Caki2 (cell line): ENCODE data around the gene NKIRAS1. TPM values are rescaled to one million over a fixed set of nuclear protein-coding genes. Genes with fewer than 3 reads are reported as not detected.
A peak's percentile ranks its signal among the peaks of the same experiment; 100 is the strongest.
"Not testable (repeated sequence)": the region's sequence is repeated elsewhere in the genome, so short reads cannot be mapped to it uniquely, and the experiment has no call there.

Source experiments
- DNase-seq: peaks from one replicate; pipeline ENCODE4 v3.0.0-alpha.2; 2015; ENCODE audit warnings: low read depth
- in situ Hi-C: cut with HindIII; loops from 2 replicates; pipeline ENCODE4 v1.10.0; 2016; ENCODE audit warnings: low sequenced_read_pairs, low pct_unique_long_range_greater_than_20kb, mixed read lengths
- total RNA-seq: library from RNA; depleted of rRNA; stranded (reverse); fragments of >200 nt; shearing (Covaris generic); gene quantifications from 2 replicates; pipeline ENCODE4 v1.2.3, GENCODE V29; 2014; ENCODE audit warnings: low replicate concordance

The NKIRAS1 gene
- total RNA-seq, 1 experiment from 2014 or later, result 14.3 TPM

DNA sequence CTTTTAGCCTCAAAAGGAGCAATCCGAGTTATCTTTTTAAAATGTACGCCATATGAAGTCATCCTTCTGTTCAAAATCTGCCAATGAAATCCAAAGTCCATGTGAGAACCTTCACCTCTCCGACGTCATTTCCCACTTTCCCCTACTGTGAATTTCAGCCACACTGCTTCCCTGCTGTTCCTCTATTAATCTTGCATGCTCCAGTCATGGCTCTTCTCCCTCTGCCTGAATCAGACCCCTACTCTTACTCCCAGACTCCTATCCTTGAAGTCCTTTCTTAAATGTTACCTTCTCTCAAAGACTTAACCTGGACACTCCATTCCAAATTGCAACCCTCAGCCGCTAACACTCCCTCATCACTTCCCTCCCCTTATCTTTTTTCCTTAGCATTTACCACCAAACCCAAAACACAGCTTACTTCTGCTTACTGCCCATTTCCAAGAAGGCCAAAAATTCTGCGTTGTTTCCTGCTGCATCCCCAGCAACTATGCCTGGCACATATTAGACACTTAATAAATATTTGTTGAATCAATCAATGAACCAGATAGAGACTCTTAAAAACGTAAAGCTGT lies 1.2 kb downstream of the NKIRAS1 start:
- DNase-seq, result no peak
- in situ Hi-C loops, result no loop called here

DNA sequence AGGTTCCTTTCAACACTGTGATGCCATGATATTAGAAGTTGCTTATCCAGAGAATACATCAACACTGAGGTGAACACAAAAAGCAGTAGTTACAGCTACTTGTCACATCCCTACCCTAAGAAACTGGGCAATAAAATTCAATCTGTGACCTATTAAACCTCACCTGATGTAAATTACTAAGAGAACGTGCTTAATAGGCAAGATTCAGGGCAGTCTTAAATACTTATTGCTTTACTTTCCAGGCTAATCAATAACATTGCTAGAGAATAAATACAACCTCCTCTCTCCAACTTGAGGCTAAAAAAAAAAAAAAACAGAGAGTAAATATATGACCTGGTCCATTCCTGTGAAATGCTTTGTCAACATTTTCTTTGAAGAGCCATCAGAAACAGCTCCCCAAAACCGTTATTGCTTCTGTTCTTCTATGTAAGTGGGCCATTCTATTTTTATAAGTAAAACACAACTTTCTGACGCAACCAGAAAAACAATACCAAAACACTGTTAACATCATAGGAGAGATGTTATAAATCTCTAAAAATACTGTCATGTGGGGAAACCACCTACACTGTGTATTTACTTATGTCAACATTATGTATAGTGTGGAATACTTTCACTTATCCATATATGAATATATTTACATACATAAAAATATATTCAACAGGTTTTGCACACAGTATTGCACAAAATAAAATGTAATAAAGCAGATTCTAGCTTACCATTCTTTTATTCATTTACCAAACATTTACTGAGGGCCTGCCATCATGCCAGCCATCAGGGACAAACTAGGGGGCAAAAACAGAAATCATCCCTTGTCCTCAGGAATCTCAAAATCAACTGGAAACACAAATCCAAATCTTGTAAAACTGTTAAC lies 2.7 kb downstream of the NKIRAS1 start:
- no peak for DNase-seq
- in situ Hi-C loops, result no loop called here

DNA sequence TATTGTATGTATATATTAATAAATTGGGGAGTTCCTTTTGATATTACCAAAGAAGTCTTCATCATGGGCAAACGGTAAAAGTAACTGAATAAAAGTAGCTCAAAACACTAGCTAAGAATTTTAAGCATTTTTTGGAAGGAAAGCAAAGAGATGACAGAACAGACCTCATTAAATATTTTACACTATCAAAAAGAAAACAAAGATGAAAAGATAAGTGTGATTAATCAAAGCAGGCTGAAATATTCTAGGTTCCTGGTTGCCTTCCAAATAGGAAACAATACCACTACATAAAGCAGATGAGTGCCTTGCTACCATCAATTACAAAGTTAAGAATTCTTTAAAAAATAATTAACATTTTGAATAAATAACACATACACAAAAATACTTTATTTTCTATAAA lies 3.6 kb downstream of the NKIRAS1 start:
- no peak for DNase-seq
- in situ Hi-C loops, result no loop called here

DNA sequence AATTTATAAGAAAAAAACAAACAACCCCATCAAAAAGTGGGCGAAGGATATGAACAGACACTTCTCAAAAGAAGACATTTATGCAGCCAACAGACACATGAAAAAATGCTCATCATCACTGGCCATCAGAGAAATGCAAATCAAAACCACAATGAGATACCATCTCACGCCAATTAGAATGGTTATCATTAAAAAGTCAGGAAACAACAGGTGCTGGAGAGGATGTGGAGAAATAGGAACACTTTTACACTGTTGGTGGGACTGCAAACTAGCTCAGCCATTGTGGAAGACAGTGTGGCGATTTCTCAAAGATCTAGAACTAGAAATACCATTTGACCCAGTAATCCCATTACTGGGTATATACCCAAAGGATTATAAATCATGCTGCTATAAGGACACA lies 4.5 kb downstream of the NKIRAS1 start:
- DNase-seq, in situ Hi-C loops: not testable (repeated sequence)

DNA sequence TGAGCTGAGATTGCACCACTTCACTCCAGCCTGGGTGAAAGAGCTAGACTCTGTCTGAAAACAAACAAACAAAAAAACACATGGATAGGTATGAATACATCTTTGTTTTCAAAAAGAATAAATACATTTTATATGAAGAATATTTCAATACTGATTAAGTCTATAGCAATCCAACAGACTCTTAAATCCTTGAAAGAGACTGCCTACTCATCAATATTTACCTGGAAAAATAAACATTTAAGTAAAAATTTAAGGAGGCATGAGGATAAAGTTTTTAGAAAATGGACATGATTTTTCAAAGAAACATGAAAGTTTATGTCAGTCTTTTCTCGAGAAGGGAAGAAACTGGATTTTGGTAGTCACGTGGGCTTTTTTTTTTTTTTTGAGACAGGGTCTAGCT lies 5.4 kb downstream of the NKIRAS1 start:
- DNase-seq, result no peak
- in situ Hi-C loops, result no loop called here

DNA sequence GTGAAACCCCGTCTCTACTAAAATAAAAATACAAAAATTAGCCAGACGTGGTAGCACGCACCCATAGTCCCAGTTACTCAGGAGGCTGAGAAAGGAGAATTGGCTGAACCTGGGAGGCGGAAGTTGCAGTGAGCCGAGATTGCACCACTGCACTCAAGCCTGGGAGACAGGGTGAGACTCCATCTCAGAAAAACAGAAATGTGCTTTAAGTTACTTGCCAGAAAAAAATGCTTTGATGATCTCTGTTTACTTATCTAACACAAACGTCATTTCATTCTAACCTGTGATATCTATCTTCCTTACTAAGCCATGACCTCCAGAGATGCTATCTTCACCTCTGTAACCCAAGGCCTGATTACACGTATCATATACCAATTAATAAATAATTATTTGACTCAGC lies 7.4 kb downstream of the NKIRAS1 start:
- no peak for DNase-seq
- in situ Hi-C loops, result no loop called here

DNA sequence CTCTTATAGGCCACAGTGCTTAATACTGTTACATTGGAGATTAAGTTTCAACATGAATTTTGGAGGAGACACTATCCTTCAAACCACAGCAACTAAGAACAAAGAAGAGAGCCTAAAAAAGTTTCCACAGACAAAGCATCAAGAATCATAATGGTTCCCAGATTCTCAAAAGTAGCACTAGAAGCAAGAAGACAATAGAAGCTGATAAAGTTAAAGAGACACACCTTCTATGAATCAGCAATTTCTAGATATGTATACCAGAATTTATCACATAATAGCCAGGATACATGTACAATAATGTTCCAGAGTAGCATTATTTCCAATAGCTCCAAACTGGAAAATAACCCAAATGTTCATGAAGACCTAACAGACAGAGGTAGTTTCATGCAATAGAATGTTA lies 12.2 kb downstream of the NKIRAS1 start:
- in situ Hi-C loops, result no loop called here
- DNase-seq, result no peak

DNA sequence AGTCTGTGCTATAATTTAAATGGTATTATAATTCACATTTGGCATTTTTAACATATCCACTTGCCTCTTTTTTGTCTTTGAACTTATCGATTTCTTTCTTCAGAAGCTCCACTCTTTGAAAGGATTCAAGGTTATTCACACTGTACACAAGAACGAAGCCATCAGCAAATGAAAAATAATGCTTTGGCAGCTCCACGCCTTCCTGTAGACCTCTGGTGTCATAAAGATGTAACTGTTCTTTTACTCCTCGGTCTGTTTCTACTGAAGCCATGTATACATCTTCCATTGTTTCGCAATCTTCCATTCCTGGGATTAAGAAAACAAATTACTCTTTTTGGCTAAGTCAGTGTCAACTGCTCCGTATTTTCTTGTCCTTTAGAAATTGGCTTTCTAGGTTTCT lies 16.0 kb downstream of the NKIRAS1 start:
- DNase-seq, result no peak
- in situ Hi-C loops, result no loop called here

DNA sequence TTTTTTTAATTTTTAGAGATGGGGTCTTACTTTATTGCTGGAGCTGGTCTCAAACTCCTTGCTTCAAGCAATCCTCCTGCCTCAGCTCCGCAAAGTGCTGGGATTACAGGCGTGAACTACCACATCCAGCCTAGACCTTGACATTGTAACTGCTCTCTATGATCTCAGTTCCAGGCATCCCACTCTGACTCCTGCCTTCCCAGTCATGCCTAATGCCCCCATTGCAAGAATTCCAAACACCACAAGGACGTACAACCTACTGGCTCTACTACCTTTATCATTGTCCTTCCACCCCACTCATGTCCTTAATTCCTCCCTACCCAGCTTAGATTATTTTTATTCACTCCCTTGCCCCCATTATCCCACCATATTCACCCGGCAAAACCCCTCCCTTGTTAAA lies 21.6 kb downstream of the NKIRAS1 start:
- in situ Hi-C loops, result no loop called here

DNA sequence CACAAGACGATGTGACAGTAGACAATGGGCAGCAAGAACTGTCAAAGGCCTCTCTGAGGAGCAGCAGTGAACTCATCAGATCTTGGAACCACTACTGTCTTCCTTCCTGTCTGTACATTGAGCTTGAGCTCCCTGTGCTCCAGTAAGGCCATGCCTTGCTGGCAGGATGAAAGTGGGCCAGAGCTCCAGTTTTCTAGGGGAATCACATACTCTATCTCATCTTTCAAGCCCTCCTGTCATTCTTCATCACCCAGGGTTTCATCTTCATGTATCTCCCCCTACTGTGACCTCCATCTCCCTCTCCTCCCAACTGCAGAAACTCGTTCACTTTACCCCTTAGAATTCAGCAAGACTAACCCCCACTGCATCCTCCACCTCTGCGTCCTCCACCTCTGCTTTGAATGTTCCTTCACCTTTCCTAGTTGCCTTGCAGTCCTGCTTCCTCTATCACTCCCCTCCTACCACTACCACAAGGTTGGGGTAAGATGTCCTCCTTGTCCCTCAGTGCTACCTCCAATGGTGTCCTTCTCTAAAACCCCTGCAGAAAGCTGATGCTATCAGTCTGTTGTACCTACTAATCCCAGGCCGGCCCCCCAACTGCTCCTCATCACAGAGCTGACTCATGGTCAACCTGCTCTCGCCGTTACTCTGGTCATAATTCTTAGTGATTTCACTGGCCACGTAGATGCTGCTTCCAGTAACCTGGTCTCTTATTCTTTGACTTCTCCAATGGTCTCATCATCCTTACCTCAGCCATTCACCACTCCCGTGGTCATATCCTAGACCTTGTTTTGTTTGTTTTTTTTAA lies 22.3 kb downstream of the NKIRAS1 start:
- no peak for DNase-seq
- in situ Hi-C loops, result no loop called here

More for the DNA sequence above, 21.6 kb downstream of the NKIRAS1 start:
- no peak for DNase-seq

DNA sequence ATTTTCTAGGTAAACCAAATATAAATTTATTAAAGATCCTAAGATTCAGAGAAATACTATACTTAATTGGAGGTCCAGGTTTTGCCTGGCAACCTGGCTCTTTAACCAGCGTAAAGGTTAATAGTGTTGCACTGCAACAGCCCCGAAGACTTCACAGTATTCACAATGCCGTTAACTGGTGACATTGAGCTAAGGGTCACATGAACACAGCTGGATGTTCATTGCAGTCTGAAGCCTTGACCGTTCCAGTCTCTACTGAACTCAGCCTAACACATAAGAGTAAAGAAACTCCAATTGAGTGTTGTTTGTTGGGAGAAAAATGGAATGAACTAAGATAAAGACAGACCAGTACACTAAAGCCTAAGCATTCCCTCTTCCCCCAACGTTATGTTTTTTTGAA lies 26.8 kb downstream of the NKIRAS1 start:
- in situ Hi-C loops, result no loop called here
- no peak for DNase-seq

DNA sequence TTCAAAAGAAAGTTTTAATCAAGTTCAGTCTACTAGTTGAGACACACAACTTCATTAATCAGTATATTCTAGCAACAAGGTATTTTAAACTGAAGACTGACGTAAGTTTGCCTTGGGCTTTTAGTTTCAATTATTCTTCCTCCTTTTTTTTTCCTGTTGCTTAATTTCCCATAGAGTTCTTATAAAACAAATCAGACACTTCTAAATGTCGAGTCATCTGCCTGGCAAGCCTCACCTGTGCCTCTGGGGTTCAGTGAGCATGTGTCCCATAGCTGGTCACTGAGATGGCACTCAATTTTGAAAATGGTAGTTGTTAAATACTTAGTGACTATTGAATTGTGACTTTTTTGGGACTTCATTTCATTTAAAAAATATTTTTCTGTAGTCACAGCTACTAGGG lies 27.4 kb downstream of the NKIRAS1 start:
- DNase-seq, result peak; percentile 56
- in situ Hi-C loops, result no loop called here

DNA sequence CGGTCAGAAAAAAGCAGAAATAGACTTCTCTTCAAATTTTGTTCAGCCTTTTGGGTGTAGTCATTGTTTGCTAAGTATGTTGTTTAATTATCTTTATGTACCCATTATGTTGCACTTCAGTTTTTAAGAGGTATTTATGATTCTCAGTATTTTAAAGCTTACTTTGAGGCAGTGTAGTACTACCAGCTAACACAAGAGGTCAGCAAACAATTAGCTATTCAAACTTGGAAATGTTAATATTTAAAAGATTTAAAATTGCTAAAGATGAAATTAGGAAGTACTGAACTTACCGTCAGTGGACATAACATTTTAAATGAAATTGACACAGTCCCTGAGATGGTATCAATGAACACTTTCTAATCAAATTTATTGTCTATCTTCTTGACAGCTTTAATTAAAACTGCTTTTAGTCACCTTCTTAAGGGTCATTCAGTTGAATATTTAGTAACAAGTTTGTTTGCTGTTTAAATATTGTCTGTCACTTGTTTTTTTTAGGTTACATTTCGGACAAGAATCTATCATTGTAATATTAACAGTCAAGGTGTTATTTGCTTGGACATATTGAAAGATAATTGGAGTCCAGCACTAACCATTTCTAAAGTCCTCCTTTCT lies 28.1 kb downstream of the NKIRAS1 start:
- peak; percentile 13 for DNase-seq
- in situ Hi-C loops, result no loop called here

DNA sequence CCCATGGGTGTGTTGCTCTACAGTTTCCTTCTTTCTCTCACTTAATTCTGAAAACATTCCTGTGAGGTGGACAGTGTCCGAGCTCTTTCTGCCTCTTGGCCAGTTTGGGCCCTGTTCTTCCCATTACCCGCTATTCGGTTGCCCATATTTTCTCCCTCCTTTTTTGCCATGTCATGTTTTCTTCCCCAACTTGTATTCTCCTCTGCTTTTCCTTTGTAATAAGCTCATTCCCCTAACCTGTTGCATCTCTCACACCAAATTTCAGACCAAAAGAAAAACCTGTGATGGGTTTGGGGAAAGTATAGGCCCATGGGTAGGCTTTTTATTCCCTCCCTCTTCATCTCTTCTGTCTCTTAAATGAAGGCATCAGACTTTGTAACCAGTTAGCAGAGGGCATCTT lies 30.5 kb downstream of the NKIRAS1 start:
- DNase-seq, result no peak
- in situ Hi-C loops, result no loop called here

DNA sequence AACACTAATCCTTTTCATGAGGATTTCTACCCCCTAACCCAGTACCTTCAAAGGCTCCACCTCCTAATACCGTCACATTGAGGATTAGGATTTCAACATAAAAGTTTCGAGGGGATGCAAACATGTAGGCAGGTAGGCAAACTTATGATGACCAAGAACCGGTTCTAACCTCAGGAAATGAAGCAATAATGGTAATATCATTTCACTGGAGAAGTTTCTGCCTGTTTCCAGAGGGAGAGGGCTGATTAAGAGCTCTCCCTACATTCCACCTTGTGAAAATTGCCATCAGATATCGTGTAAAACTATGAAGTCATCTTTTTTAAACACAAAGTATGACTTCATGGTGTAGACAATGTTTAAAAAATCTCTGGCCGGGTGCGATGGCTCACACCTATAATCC lies 31.6 kb downstream of the NKIRAS1 start:
- DNase-seq, result no peak
- in situ Hi-C loops, result no loop called here

DNA sequence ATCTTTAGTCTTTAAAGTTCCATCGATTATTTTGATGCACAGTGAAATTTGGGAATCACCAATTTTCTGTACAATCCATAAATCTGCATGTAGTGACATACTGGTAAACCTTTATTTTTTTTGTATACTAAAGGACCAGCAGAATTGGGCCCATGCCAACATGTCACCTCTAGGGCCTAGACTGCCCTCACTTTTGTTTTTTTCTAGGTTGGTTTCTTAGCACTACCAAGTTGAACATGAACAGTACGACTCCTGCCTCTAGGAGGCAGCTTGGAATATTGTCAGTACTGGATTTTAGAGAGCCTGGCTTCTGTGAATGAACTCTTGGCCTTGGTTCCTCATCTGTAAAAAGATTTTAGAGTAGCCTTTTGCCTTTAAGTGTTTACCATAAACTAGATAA lies 32.3 kb downstream of the NKIRAS1 start:
- DNase-seq, result no peak

DNA sequence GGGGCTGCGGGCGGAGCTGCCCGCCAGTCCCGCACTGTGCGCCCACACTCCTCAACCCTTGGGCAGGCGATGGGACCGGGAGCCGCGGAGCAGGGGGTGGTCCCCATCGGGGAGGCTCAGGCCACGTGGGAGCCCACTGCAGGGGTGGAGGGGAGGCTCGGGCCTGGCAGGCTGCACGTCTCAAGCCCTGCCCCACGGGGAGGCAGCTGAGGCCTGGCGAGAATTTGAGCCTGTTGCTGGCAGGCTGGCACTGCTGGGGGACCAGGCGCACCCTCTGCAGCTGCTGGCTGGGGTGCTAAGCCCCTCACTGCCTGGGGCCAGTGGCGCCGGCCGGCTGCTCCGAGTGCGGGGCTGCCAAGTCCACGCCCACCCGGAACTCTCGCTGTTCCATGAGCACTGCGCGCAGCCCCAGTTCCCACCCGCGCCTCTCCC lies 34.3 kb downstream of the NKIRAS1 start:
- in situ Hi-C loops, result no loop called here
- no peak for DNase-seq

More for the DNA sequence above, 32.3 kb downstream of the NKIRAS1 start:
- in situ Hi-C loops, result no loop called here

DNA sequence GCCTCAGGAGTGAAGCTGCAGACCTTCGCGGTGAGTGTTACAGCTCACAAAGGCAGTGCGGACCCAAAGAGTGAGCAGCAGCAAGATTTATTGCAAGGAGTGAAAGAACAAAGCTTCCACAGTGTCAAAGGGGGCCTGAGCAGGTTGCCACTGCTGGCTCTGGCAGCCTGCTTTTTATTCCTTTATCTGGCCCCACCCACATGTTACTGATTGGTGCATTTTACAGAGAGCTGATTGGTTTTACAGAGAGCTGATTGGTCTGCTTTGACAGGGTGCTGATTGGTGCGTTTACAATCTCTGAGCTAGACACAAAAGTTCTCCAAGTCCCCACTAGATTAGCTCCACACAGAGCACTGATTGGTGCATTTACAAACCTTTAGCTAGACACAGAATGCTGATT lies 34.8 kb downstream of the NKIRAS1 start:
- in situ Hi-C loops, DNase-seq: not testable (repeated sequence)
